HFFc6 (cell line): ENCODE data around the gene SERPINA10. TPM values are rescaled to one million over a fixed set of nuclear protein-coding genes. Genes with fewer than 3 reads are reported as not detected.
"Not testable (repeated sequence)": the region's sequence is repeated elsewhere in the genome, so short reads cannot be mapped to it uniquely, and the experiment has no call there.

Experiments
- DNase-seq: peaks from one replicate; pipeline ENCODE4 v3.0.0-alpha.2; 2018
- H3K27ac Mint-ChIP-seq: 2 replicates; pipeline ENCODE4 v1.8.0; 2020; ENCODE audit warnings: mild to moderate bottlenecking, mixed read lengths
- H3K27me3 Mint-ChIP-seq: 2 replicates; pipeline ENCODE4 v1.8.0; 2021; ENCODE audit warnings: mild to moderate bottlenecking, moderate library complexity, mixed read lengths; ENCODE audit not compliant: insufficient read depth
- H3K36me3 Mint-ChIP-seq: 2 replicates; pipeline ENCODE4 v1.8.0; 2021; ENCODE audit warnings: low read depth, mixed read lengths
- H3K4me1 Mint-ChIP-seq: 2 replicates; pipeline ENCODE4 v1.8.0; 2020; ENCODE audit warnings: low read depth, mixed read lengths
- H3K4me3 Mint-ChIP-seq: 2 replicates; pipeline ENCODE4 v1.8.0; 2020; ENCODE audit warnings: mild to moderate bottlenecking, moderate library complexity, mixed read lengths
- H3K9me3 Mint-ChIP-seq: 2 replicates; pipeline ENCODE4 v1.8.0; 2020; ENCODE audit warnings: mild to moderate bottlenecking, mixed read lengths
- CTCF ChIP-seq: fragments of 200-600 bp; sonication (generic); IDR thresholded peaks from 2 replicates; pipeline ENCODE4 v1.5.0; 2021; ENCODE audit warnings: antibody characterized with exemption, mild to moderate bottlenecking
- total RNA-seq, 6 experiments: library from RNA; stranded (reverse); fragmentation: NEBNext Ultra II Directional; extraction: Animal tissue kit (Norgen Biotek cat#: 25700); gene quantifications; 2 replicates in 1 of 6; 3 replicates in 5 of 6; pipeline ENCODE4 v1.2.3, GENCODE V29; 2021

Gene SERPINA10
- total RNA-seq, 6 experiments from 2014 or later: not detected

- no peaks in the 10 kb centered on the region; the same call in none of the 2 replicates for H3K27me3 Mint-ChIP-seq
- DNase-seq: no peak
- no peak for TF ChIP-seq CTCF
- H3K36me3 Mint-ChIP-seq: no peaks in the 10 kb centered on the region
- H3K4me3 Mint-ChIP-seq: no peak overlapping the region
- H3K27ac Mint-ChIP-seq: no peak overlapping the region
- H3K4me1 Mint-ChIP-seq: no peaks in the 10 kb centered on the region
- H3K9me3 Mint-ChIP-seq: peaks cover 36% of the 10 kb centered on the region
Observed at GRCh38 chr14:94306047-94306978, 13.2 kb upstream of the SERPINA10 start.

GRCh38 chr14:94305620-94306019 is 12.6 kb upstream of the SERPINA10 start:
- H3K27ac Mint-ChIP-seq: no peak overlapping the region
- H3K27me3 Mint-ChIP-seq: no peaks in the 10 kb centered on the region; the same call in none of the 2 replicates
- no peak overlapping the region for H3K4me3 Mint-ChIP-seq
- no peak for TF ChIP-seq CTCF
- H3K9me3 Mint-ChIP-seq: peaks cover 34% of the 10 kb centered on the region
- H3K4me1 Mint-ChIP-seq: no peaks in the 10 kb centered on the region
- H3K36me3 Mint-ChIP-seq: no peaks in the 10 kb centered on the region
- no peak for DNase-seq

- Mint-ChIP-seq H3K4me1 (no peaks in the 10 kb centered on the region), H3K4me3 (no peak overlapping the region), H3K9me3 (peaks cover 30% of the 10 kb centered on the region), H3K36me3 (no peaks in the 10 kb centered on the region), H3K27me3 (no peaks in the 10 kb centered on the region; the same call in none of the 2 replicates), H3K27ac (no peak overlapping the region)
- no peak for TF ChIP-seq CTCF
- no peak for DNase-seq
Observed at GRCh38 chr14:94304243-94304642, 11.2 kb upstream of the SERPINA10 start.

GRCh38 chr14:94303111-94303510 is 10.0 kb upstream of the SERPINA10 start:
- Mint-ChIP-seq H3K27ac (no peak overlapping the region), H3K4me3 (no peak overlapping the region), H3K27me3 (no peaks in the 10 kb centered on the region; the same call in none of the 2 replicates), H3K4me1 (no peaks in the 10 kb centered on the region), H3K9me3 (peaks cover 26% of the 10 kb centered on the region), H3K36me3 (no peaks in the 10 kb centered on the region)
- DNase-seq: no peak
- TF ChIP-seq CTCF: no peak

GRCh38 chr14:94298130-94298529 is 5.1 kb upstream of the SERPINA10 start:
- Mint-ChIP-seq H3K4me1 (no peaks in the 10 kb centered on the region), H3K4me3 (no peak overlapping the region), H3K27ac (no peak overlapping the region), H3K9me3 (peaks cover 25% of the 10 kb centered on the region), H3K36me3 (no peaks in the 10 kb centered on the region), H3K27me3 (no peaks in the 10 kb centered on the region)
- no peak for TF ChIP-seq CTCF
- no peak for DNase-seq

GRCh38 chr14:94296181-94296545 is 3.1 kb upstream of the SERPINA10 start:
- H3K4me1 Mint-ChIP-seq, DNase-seq: not testable (repeated sequence)

More at GRCh38 chr14:94296181-94296545, 3.1 kb upstream of the SERPINA10 start:
- H3K4me3 Mint-ChIP-seq, H3K36me3 Mint-ChIP-seq, H3K27ac Mint-ChIP-seq, H3K27me3 Mint-ChIP-seq: not testable (repeated sequence)
- H3K9me3 Mint-ChIP-seq: peaks cover 39% of the 10 kb centered on the region
